ENCODE measurements around the gene OTULIN. TPM values are rescaled to one million over a fixed set of nuclear protein-coding genes. Genes with fewer than 3 reads are reported as not detected.

Gene OTULIN
- total and polyA plus RNA-seq, 2 of the 4 experiments (the other 2 are of a cell fraction): 6.9 to 19.5 TPM

DNA sequence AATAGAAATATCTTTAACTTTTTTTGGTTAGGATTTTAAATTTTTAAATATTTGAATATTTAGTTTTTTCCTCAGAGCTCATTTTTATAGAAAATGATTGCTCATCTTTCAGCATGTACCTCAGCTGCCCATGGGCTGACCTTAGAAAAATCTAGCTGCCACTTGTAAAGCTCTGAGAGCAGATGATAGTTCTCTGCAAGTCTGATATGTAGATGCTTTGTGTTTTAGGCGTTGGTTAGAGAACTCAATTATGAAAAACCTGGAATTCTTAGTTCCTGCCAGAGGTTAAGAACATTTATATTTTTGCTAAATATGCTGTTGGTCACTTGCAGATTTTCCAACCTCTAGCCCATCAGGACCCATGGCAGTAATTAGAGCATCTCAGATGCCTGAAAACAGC is 15.1 kb downstream of the OTULIN start:
- Histone ChIP-seq H3K18ac (ENCODE audit: low read depth, low read length) (no peak overlapping the region), H3K9me1 (ENCODE audit: insufficient read depth, low read length) (peaks cover 8% of the 10 kb centered on the region), H3K79me1 (ENCODE audit: low read depth in 1 of 2, low read length in 2 of 2) (peaks cover 32 to 63% of the 10 kb centered on the region in 2 experiments), H3K9me3 (ENCODE audit: control insufficient read depth, insufficient read depth, low read length) (no peaks in the 10 kb centered on the region), H2BK20ac (ENCODE audit: low read depth, low read length) (no peak overlapping the region), H3K27ac (ENCODE audit: insufficient read depth, low read length) (no peak overlapping the region), H3K56ac (ENCODE audit: extremely low read depth, insufficient read depth, low read length) (no peak overlapping the region), H3K36me3 (ENCODE audit: control insufficient read depth, insufficient read depth, low read length) (peaks cover 28% of the 10 kb centered on the region), H2AK5ac (ENCODE audit: low read depth, low read length) (no peak overlapping the region), H3K9ac (ENCODE audit: low read depth, low read length) (no peak overlapping the region), H4K5ac (ENCODE audit: low read depth, low read length) (no peak overlapping the region), H3K4me2 (ENCODE audit: low read depth, low read length) (no peak overlapping the region), H2AK9ac (replicated peaks; ENCODE audit: low read depth, low read length, poor library complexity) (no peak overlapping the region), H3K14ac (replicated peaks; ENCODE audit: low read depth, low read length) (no peak overlapping the region), H4K91ac (ENCODE audit: insufficient read depth, low read depth, low read length) (no peak overlapping the region), H3K4me1 (ENCODE audit: control insufficient read depth, insufficient read depth, low read length) (peaks cover 7% of the 10 kb centered on the region), H2BK5ac (ENCODE audit: low read depth, low read length, poor library complexity, severe bottlenecking) (no peak overlapping the region), H3K4me3 (ENCODE audit: insufficient read depth, low read depth, low read length) (no peak overlapping the region), H3K23ac (ENCODE audit: low read depth, low read length) (no peak overlapping the region), H2BK120ac (ENCODE audit: low read depth, low read length) (no peak overlapping the region), H3K27me3 (ENCODE audit: control insufficient read depth, insufficient read depth, low read length) (no peaks in the 10 kb centered on the region), H2AFZ (replicated peaks; ENCODE audit: low read length, poor library complexity) (no peak overlapping the region), H3K4ac (ENCODE audit: low read depth, low read length) (no peak overlapping the region), H4K8ac (ENCODE audit: low read depth in 2 of 2, low read length in 2 of 2) (no peak overlapping the region), H2BK15ac (ENCODE audit: low read depth, low read length) (no peak overlapping the region), H4K20me1 (ENCODE audit: insufficient read depth, low read length) (peaks cover 20% of the 10 kb centered on the region)
- DNase-seq: no peak
- ATAC-seq (ENCODE audit: low read depth): no peak
- no peak for TF ChIP-seq SMC3 (IDR thresholded peaks at IDR 0.05; ENCODE audit: low read depth, low read length)
- TF ChIP-seq NFE2L2 (IDR thresholded peaks at IDR 0.05; ENCODE audit: low read depth, low read length): no peak
- TF ChIP-seq CHD1 (IDR thresholded peaks at IDR 0.05; ENCODE audit: low read depth, low read length): no peak
- TF ChIP-seq, protein P1, sequence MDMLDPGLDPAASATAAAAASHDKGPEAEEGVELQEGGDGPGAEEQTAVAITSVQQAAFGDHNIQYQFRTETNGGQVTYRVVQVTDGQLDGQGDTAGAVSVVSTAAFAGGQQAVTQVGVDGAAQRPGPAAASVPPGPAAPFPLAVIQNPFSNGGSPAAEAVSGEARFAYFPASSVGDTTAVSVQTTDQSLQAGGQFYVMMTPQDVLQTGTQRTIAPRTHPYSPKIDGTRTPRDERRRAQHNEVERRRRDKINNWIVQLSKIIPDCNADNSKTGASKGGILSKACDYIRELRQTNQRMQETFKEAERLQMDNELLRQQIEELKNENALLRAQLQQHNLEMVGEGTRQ (IDR thresholded peaks at IDR 0.05; ENCODE audit: low read depth, low read length): no peak
- TF ChIP-seq RFX5 (IDR thresholded peaks at IDR 0.05; ENCODE audit: low read depth, low read length): no peak
- TF ChIP-seq BHLHE40 (IDR thresholded peaks at IDR 0.05; ENCODE audit: low read depth, low read length): no peak
- TF ChIP-seq CEBPB (IDR thresholded peaks at IDR 0.05; ENCODE audit: low read depth, low read length): no peak
- no peak for TF ChIP-seq MAFK (IDR thresholded peaks at IDR 0.05; ENCODE audit: low read depth, low read length)
- no peak for TF ChIP-seq RAD21 (IDR thresholded peaks at IDR 0.05; ENCODE audit: low read length)
- TF ChIP-seq POLR2A (IDR thresholded peaks at IDR 0.05; ENCODE audit: low read depth, low read length): no peak
- no peak for TF ChIP-seq RCOR1 (IDR thresholded peaks at IDR 0.05; ENCODE audit: insufficient replicate concordance, low read length)
- TF ChIP-seq, protein P2, sequence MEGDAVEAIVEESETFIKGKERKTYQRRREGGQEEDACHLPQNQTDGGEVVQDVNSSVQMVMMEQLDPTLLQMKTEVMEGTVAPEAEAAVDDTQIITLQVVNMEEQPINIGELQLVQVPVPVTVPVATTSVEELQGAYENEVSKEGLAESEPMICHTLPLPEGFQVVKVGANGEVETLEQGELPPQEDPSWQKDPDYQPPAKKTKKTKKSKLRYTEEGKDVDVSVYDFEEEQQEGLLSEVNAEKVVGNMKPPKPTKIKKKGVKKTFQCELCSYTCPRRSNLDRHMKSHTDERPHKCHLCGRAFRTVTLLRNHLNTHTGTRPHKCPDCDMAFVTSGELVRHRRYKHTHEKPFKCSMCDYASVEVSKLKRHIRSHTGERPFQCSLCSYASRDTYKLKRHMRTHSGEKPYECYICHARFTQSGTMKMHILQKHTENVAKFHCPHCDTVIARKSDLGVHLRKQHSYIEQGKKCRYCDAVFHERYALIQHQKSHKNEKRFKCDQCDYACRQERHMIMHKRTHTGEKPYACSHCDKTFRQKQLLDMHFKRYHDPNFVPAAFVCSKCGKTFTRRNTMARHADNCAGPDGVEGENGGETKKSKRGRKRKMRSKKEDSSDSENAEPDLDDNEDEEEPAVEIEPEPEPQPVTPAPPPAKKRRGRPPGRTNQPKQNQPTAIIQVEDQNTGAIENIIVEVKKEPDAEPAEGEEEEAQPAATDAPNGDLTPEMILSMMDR (conservative IDR thresholded peaks at IDR 0.05; ENCODE audit: low read depth, low read length): no peak
- TF ChIP-seq MAZ (IDR thresholded peaks at IDR 0.05; ENCODE audit: borderline replicate concordance, low read depth, low read length): no peak
- TF ChIP-seq, protein P3, sequence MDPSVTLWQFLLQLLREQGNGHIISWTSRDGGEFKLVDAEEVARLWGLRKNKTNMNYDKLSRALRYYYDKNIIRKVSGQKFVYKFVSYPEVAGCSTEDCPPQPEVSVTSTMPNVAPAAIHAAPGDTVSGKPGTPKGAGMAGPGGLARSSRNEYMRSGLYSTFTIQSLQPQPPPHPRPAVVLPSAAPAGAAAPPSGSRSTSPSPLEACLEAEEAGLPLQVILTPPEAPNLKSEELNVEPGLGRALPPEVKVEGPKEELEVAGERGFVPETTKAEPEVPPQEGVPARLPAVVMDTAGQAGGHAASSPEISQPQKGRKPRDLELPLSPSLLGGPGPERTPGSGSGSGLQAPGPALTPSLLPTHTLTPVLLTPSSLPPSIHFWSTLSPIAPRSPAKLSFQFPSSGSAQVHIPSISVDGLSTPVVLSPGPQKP (IDR thresholded peaks at IDR 0.05; ENCODE audit: borderline replicate concordance, low read depth, low read length): no peak
- TF ChIP-seq FOS (IDR thresholded peaks at IDR 0.05; ENCODE audit: low read depth, low read length): no peak
- no peak for TF ChIP-seq MXI1 (IDR thresholded peaks at IDR 0.05; ENCODE audit: borderline replicate concordance, low read depth, low read length)
- no TSS peak for BruUV-seq (replicated peaks)
- ChIA-PET CTCF (interaction anchor here (2.0 kb wide), 1 partner anchor 335 kb away, joined by 7 read pairs; no protein-coding TSS in a partner anchor), POLR2A (ENCODE audit: unreplicated experiment) (no interaction called here)
- intact Hi-C loops (cut with micrococcal nuclease) (no loop called here), dilution Hi-C loops (cut with HindIII; ENCODE audit: low sequenced_read_pairs, unreplicated experiment) (no loop called here), in situ Hi-C loops (cut with MboI; ENCODE audit: low sequenced_read_pairs) (no loop called here)
- WGBS, 2 experiments (ENCODE audit: extremely low coverage in 2 of 2, insufficient read length in 1 of 2): no CpG with 5 or more reads among the region's 1 CpG

All from IMR-90 (cell line).